H1 (cell line): ENCODE measurements around the gene ZNF614. TPM values are rescaled to one million over a fixed set of nuclear protein-coding genes. Genes with fewer than 3 reads are reported as not detected.

ENCODE experiments used
- BRCA1 ChIP-seq: IDR thresholded peaks from 2 replicates; pipeline ENCODE4 v1.6.1; 2012; ENCODE audit warnings: low read depth, low read length, improper control_type of control experiment
- CBX8 ChIP-seq: fragments of 300-800, 300-1000 bp; sonication (generic); IDR thresholded peaks from 2 replicates; pipeline ENCODE4 v1.7.1; 2016; ENCODE audit warnings: low read depth, low read length, borderline replicate concordance
- CHD2 ChIP-seq: IDR thresholded peaks from 2 replicates; pipeline ENCODE4 v1.6.1; 2012; ENCODE audit warnings: low read length, improper control_type of control experiment
- CTBP2 ChIP-seq: IDR thresholded peaks from 2 replicates; pipeline ENCODE4 v1.7.0; 2011; ENCODE audit warnings: borderline replicate concordance, mild to moderate bottlenecking, moderate library complexity, mixed read lengths, low read length; ENCODE audit not compliant: insufficient read depth, insufficient read length
- FOSL1 ChIP-seq: IDR thresholded peaks from 2 replicates; pipeline ENCODE4 v1.6.1; 2011; ENCODE audit warnings: mild to moderate bottlenecking, low read depth, low read length, moderate library complexity; ENCODE audit not compliant: insufficient read depth
- GABPA ChIP-seq: IDR thresholded peaks from 2 replicates; pipeline ENCODE4 v1.6.1; 2011; ENCODE audit warnings: mild to moderate bottlenecking, low read length, moderate library complexity, borderline replicate concordance; ENCODE audit not compliant: insufficient read depth
- GTF2F1 ChIP-seq: IDR thresholded peaks from 2 replicates; pipeline ENCODE4 v1.6.1; 2012; ENCODE audit warnings: low read depth, low read length, improper control_type of control experiment, borderline replicate concordance
- HDAC2 ChIP-seq, 2 experiments: fragments of 300-600 bp in 1 of 2; sonication (generic) in 1 of 2; IDR thresholded peaks; 2 replicates each; pipeline ENCODE4 v1.6.1; 2011 to 2012; ENCODE audit warnings: low read depth in 2 of 2, low read length in 2 of 2, mild to moderate bottlenecking in 2 of 2, moderate library complexity in 2 of 2, borderline replicate concordance in 1 of 2, inconsistent platforms in 1 of 2
- HDAC6 ChIP-seq: IDR thresholded peaks from one replicate; pipeline ENCODE4 v1.7.1; 2012; ENCODE audit warnings: low read depth, mild to moderate bottlenecking, inconsistent platforms, low read length, moderate library complexity
- KDM5A ChIP-seq: fragments of 200-600 bp; IDR thresholded peaks from 2 replicates; pipeline ENCODE4 v1.7.1; 2012; ENCODE audit warnings: mild to moderate bottlenecking, low read length, inconsistent platforms, mixed read lengths
- POU5F1 ChIP-seq: IDR thresholded peaks from 2 replicates; pipeline ENCODE4 v1.6.1; 2011; ENCODE audit warnings: low read depth, mild to moderate bottlenecking, low read length, moderate library complexity
- RAD21 ChIP-seq, 2 experiments: IDR thresholded peaks in 1 of 2; conservative IDR thresholded peaks in 1 of 2; 2 replicates each; pipeline ENCODE4 v1.6.1; 2011; ENCODE audit warnings: low read depth in 2 of 2, low read length in 2 of 2, improper control_type of control experiment in 1 of 2, inconsistent platforms in 1 of 2, mild to moderate bottlenecking in 1 of 2, moderate library complexity in 1 of 2
- RBBP5 ChIP-seq: IDR thresholded peaks from 2 replicates; pipeline ENCODE4 v1.7.1; 2012; ENCODE audit warnings: low read depth, mild to moderate bottlenecking, inconsistent platforms, low read length, moderate library complexity, borderline replicate concordance
- RNF2 ChIP-seq: fragments of 200-900, 300-1000 bp; sonication (generic); IDR thresholded peaks from 2 replicates; pipeline ENCODE4 v1.7.1; 2016; ENCODE audit warnings: borderline replicate concordance, low read depth, mild to moderate bottlenecking, antibody characterized with exemption, low read length; ENCODE audit not compliant: poor library complexity, severe bottlenecking; ENCODE audit errors: missing control alignments
- RXRA ChIP-seq: IDR thresholded peaks from 2 replicates; pipeline ENCODE4 v1.6.1; 2011; ENCODE audit warnings: low read depth, mild to moderate bottlenecking, low read length, moderate library complexity; ENCODE audit not compliant: insufficient read depth
- SIN3A ChIP-seq, 2 experiments: IDR thresholded peaks in 1 of 2; conservative IDR thresholded peaks in 1 of 2; 2 replicates each; pipeline ENCODE4 v1.6.1; 2011 to 2012; ENCODE audit warnings: low read length in 2 of 2, improper control_type of control experiment in 1 of 2, low read depth in 1 of 2, mild to moderate bottlenecking in 1 of 2
- SIX5 ChIP-seq: IDR thresholded peaks from 2 replicates; pipeline ENCODE4 v1.6.1; 2011; ENCODE audit warnings: mild to moderate bottlenecking, low read depth, low read length
- SP2 ChIP-seq: IDR thresholded peaks from 2 replicates; pipeline ENCODE4 v1.6.1; 2012; ENCODE audit warnings: mild to moderate bottlenecking, low read length, inconsistent platforms
- TAF1 ChIP-seq: IDR thresholded peaks from 2 replicates; pipeline ENCODE4 v1.6.1; 2011; ENCODE audit warnings: mild to moderate bottlenecking, low read depth, low read length
- YY1 ChIP-seq: IDR thresholded peaks from 2 replicates; pipeline ENCODE4 v1.6.1; 2011; ENCODE audit warnings: low read depth, mild to moderate bottlenecking, low read length
- polyA plus RNA-seq, 7 experiments: library from polyadenylated mRNA; depleted of rRNA in 3 of 7; stranded (reverse) in 5 of 7; unstranded in 2 of 7; fragments of >200 nt in 5 of 7; fragments of 200-250 nt in 2 of 7; gene quantifications; 1 replicate in 5 of 7; 2 replicates in 1 of 7; 4 replicates in 1 of 7; pipeline versions ENCODE4 v1.2.1 to v1.2.3, GENCODE V29; 2011 to 2013; ENCODE audit warnings: missing spikeins in 2 of 7, mixed read lengths in 2 of 7
- total RNA-seq: library from RNA; stranded (reverse); fragmentation: NEBNext Ultra II Directional; extraction: Animal tissue kit (Norgen Biotek cat#: 25700); gene quantifications from 2 replicates; pipeline ENCODE4 v1.2.1, GENCODE V29; 2021

ZNF614 gene
- total and polyA plus RNA-seq, 2 of the 8 experiments (the other 6 are each of a cell fraction or from before 2014, with no cell fraction given), result 4.7 to 18.7 TPM

- TF ChIP-seq SIN3A (conservative IDR thresholded peaks at IDR 0.05 in 1 of 2, IDR thresholded peaks at IDR 0.05 in 1 of 2; ENCODE audit: low read depth in 1 of 2, low read length in 2 of 2) (peak; percentile 90 to 96; a peak in 2 of 4 replicates), GTF2F1 (peak; percentile 70; the same call in 1 of the 2 replicates), GABPA (no peak), POU5F1 (no peak), YY1 (peak; percentile 99), RNF2 (no peak), SIX5 (peak; percentile 44), BRCA1 (peak; percentile 80), RBBP5 (peak; percentile 91; the same call in 1 of the 2 replicates), CHD2 (peak; percentile 93), RAD21 (IDR thresholded peaks at IDR 0.05 in 1 of 2, conservative IDR thresholded peaks at IDR 0.05 in 1 of 2; ENCODE audit: low read depth in 2 of 2, low read length in 2 of 2) (0 out of 4 replicates have a peak, but pooled peaks have one; percentile 4 to 6), TAF1 (peak; percentile 91), CTBP2 (peak; percentile 72), FOSL1 (no peak), HDAC2 (IDR thresholded peaks at IDR 0.05; ENCODE audit: borderline replicate concordance in 1 of 2, low read depth in 2 of 2, low read length in 2 of 2) (peak in 1 of 2 experiments; percentile 92; a peak in 2 of 4 replicates), RXRA (no peak), KDM5A (peak; percentile 91), CBX8 (no peak), HDAC6 (no peak), SP2 (no peak)
Measured at GRCh38 chr19:52028027-52028779, at the start of gene ZNF614 (continued).
